GM21576 (cell line): ENCODE measurements around the gene CACNA1D.
A peak's percentile ranks its signal among the peaks of the same experiment; 100 is the strongest.

Experiments
- ATAC-seq: cut with Tn5 transposase; IDR thresholded peaks from one replicate; pipeline ENCODE4 v1.9.1; 2021; ENCODE audit warnings: mild to moderate bottlenecking, moderate library complexity; ENCODE audit not compliant: unreplicated experiment

Gene CACNA1D

DNA sequence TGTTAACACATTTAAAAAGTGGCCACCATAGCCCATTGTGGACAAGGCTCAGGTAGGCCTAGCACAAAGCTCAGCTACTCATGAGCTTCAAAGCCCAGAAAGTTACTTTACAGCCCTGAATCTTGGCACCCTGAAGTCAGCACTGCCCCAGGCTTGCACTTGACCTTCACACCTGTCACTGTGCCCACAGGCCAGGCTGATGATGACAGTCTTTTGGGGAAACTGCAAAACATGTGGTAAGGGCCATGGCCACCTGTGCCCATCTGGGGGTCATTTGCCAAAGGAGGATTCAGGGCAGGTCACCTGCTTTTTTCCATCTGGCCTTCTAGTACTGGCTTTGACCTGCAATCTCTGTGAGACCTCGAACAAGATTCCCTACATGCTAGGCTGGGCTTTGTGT lies 340.8 kb downstream of the CACNA1D start:
- no peak for ATAC-seq

DNA sequence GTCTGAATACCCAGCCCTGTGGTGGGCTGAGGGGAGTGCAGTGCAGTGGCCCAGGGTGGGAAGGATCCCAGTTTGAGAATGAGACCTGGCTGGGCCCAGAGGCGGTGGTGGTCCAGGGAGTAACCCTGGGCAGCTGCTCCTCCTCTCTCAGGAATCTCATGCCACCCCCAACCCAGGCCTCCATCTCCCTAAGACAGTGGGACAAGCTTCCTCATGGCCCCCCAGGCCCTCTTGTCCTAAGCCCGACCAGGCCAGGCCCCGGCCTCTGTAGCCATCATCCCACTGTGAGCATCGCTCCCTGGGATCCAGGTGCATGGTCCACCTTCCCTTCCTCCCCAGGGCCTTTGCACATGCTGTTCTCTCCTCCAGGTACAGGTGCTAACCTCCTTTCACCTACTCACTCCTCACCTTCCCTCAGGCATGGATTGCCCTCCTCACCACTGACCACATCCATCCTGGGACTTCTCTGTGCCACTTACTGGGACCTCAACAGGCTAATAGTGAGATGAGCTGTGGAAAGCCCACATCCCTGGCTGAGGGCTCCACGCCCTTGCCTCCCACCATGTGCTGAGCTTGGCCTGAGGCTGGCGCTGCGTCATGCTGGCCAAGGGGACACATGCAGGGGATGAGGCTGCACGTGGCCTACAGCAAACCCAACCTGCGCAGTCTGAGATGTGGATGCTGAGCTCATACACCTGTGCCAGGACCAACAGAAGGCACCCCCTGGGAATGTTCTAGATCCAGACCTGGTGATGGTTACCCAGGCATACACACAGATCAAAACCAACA lies 341.9 kb downstream of the CACNA1D start:
- ATAC-seq, result no peak

DNA sequence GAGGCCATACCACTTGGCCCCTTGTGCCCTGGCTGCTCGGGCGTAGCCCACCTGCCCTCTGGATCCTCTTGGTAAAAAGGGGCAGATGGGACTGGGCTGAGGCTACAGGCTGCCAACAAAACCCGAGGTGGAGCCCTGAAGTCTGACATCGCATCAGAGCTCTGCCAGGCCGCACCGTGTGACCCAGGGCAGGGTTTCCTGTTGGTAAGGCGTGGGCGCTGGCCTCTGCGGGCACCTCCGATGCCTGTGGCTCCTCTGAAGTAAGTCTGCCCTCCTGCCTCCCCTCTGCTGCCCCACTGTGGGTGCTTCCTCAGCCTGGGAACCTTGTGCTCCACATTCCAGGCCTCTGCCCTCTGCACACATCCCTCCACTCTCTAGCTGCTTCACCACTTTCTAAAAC lies 342.9 kb downstream of the CACNA1D start:
- no peak for ATAC-seq

DNA sequence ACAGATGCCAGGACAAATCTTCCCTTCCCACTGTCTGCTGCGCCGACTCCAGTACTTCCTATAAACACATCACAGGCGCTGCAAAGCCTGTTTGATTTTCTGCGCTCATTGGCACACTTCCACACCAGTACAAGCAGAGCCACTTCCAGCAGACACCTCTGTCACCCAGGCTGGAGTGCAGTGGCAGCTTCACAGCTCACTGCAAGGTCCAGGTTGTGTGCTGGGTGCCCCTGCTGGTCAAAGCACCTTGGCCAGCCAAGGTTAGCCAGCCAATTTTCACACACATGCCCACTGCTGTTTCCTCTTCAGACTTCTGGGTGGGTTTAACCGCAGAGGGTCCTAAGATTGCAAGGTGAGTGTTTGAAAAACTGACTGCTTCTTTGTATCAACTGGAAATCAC lies 346.9 kb downstream of the CACNA1D start:
- ATAC-seq, result no peak

DNA sequence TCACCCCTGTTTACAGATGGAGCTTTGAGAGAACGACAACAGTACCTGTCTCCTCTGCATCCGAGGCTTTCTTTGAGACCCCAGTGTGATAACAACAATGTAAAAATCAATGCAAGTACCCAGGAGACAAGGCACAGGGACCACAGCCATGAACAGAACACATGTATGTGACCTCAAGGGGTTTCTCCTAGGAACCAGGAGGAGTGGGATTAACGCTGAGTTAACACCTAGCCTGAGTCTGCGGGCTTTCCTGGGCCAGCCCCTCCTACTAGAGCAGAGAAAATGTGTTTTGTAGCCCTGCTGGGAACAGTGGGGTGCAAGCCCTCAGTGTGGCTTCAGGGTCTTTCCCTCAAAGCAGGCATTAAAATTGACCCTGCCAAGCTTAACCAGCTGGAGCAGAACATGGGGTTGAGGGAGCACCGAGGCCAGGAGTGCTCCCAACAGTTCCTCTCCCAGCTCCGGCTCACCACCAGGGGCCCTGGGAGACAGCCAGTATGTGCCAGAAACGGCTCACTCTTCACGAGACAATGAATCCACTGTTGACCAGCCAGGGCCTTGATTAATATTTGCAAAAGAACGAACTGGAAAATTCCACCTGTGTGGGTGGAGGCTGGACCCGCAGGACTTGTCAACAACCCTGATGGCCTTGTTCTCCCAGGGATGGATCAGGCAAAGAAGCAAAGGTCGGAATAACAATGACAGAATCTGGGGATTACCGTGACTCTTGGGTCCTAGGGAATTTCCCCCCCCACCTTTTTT lies 348.2 kb downstream of the CACNA1D start:
- no peak for ATAC-seq

DNA sequence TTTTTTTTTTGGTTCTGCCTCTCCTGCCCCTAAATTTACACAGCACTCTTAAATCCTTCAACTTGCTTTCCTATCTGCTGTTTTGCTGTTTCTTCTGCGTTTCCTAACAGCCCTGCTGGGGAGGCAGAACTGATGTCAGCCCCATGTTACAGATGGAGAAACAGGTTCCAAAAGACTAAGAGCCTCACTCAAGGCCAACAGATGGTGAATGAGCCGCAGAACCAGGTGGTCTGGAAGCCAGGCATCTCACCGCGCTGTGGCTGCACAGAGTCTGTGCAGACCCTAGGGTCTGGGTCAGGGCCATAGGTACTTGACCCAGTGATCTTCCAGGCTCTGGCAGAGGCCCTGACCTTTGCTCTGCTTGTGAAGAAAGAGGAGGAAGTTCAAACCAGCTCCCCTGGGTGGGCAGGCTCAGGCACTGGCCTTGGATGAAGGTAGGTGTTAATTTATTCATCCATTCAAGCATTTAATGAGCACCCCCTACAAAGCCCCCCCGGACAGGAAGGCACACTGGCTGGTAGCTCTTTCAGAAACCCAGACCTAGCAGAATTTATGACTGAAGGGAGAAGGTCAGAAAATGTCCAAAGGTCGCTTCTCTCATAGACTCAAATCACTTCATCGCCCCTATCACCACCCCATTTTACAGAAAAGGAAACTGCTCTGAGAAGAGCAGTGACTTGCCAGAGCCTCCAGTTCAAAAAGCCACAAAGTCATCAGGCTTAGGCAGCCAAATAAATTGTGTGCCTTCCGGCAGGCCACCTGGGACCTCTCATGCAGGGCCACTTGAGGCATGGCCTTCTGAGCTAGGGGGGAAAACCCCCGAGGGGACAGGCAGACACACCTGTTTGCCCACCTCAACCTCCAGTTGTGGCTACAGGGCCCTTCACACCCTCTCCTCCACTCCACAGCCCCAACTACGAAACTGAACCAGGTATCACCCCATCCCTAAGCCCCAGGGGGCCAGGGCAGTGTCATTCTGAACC lies 349.1 kb downstream of the CACNA1D start:
- peak; percentile 59 for ATAC-seq

DNA sequence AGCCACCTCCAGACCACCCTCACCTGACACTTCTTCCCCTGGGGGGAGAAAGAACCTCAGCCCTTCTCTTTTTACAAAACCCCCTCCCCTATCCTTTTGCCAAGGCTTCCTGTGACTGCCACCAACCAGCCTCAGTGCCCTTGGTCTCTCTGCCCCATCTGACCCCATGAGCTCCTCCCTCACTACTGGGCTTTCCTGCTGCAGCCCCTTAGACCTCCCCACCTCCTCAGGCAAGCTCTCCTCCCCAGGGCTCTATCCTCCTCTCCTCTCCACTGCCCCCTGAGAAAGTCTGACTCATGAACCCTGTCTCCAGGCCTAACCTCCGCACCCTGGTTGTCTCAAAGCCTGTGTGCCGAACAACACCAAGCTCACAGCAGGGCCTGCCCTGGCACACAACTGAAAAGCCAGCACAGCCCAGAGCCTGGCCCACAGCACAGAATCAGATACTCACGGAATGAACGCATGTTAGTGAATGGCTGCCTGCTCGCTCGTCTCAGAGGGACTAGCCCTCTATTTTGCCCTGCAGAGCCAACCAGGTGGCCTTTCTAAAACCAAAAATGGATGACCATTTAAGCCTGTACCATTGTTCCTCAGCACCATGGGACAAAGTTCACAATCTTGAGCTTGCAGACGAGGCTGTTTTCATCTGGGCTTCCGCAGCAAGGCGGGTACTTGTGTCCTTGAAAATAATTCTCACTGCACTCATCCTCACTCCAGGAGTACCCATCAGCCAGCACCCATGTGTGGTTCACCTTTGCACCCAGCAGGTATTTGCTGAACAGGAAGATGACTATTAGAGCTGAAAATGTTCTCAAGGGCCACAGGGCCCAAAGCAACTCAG lies 350.1 kb downstream of the CACNA1D start:
- no peak for ATAC-seq

DNA sequence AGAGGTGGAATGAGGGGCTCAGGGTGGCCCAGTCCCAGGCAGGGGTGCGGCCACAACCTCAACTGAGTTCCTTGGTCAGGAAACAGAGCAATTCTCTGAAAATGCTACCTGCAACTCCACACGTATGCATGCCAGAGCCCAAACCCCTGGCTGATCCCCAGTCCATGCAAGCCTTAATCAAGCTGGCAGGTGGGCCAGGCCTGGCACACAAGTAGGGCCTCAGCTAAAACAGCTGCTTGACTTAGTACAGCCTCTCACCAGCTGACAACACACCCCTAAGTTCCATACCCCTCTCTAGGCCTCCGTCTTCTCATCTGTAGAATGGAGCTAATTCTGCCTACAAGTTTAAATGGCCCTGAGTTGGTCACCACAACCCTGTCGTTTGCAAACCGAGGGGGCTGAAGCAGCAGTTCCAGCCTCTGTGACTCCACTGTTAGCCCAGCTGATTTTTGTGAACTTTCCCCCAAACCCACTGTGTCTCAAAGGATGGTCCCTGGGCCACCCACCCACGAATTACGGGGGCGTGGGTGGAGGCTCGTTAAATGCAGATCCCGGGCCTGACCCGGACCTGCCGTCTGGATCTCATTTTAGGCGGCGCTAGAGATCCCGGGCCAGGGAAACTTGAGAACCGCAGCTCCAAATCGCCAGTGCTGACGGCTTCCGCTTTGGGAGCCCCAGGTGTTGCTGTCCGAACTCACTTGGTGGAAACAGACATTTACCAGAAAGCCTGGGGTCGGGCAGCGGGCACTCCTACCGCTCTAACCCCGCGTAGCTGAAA lies 350.9 kb downstream of the CACNA1D start:
- ATAC-seq, result peak; percentile 21

DNA sequence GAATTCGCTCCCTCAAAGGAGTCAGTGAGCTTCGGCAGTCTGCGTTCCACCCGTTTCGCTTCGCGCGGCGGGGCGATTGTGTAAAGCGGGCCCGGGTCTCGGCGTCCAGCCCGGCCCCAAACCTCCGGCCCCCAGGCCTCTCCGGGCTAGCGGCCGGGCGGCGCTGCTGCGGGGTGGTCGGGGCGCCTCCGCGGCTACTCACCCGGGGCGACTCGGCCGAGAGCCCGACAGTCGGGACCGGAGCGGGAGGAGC lies 351.4 kb downstream of the CACNA1D start:
- peak; percentile 0 for ATAC-seq

DNA sequence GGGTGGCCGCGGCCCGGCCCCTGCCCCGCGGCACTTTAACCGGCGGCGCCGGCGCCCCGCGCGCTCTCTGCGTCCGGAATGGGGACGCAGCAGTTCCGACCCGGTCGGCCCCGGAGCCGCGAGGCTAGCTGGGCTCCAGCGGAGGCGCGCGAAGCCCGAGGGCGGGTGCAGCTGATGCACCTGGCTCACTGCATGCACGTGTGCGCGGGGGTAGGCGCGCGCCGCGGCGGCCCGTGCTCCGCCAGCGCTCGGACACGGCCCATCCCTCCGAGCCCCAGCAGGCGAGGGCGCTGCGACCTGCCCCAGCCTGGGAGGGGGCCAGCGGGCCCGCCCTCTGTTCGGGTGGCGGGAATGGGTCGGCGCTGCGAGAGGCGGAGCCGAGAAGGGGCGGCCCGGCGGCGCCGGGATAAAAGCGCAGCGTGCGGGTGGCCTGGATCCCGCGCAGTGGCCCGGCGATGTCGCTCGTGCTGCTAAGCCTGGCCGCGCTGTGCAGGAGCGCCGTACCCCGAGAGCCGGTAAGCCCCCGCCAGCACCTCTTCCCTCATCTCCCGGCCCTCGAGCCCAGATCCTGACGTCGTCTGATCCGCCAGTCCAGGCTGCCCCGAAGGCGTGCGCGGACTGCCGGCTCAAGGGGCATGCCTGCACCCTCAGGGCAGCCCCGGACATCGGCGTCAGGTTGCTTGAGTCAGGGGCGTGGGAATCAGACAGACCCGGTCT lies 351.9 kb downstream of the CACNA1D start, which contains the start of the genes CHDH and IL17RB:
Gene CHDH, minus strand, starts transcription at position 286 of the 717 bp plus-strand sequence. CDS start 22,411 bp downstream, outside the sequence.
Gene IL17RB, plus strand, starts transcription at position 435 of the 717 bp plus-strand sequence. Its CDS starts 21 bp downstream, at position 456.
- peak; percentile 39 for ATAC-seq

DNA sequence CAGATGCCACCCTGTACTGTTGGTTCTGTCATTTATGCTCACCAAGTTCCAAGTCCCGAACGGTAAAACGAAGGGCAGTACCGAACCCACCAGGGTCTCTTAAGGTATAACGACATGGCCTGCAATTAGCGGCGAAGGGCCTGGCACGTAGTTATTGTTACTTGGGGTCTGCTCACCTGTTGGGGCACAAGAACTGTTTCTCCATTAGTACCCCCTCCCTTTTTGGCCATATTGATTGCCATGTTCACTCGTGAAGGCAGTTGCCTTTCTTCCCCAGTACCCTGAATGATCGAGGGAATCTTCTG lies 352.4 kb downstream of the CACNA1D start:
- no peak for ATAC-seq

DNA sequence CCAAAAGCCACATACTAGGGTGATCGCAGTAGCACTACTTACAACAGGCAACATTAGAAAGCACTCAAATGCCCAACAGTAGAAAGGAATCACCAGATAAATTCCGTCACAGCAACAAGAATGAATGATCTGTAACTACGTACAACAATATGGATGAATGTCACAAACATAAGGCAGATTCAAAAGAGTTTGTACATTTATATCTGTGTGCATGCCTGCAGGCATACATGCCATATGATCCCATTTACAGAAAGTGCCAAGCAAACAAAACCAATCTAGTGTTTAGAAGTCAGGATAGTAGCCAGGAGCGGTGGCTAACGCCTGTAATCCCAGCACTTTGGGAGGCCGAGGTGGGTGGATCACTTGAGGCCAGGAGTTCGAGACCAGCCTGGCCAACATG lies 355.5 kb downstream of the CACNA1D start:
- ATAC-seq, result no peak

DNA sequence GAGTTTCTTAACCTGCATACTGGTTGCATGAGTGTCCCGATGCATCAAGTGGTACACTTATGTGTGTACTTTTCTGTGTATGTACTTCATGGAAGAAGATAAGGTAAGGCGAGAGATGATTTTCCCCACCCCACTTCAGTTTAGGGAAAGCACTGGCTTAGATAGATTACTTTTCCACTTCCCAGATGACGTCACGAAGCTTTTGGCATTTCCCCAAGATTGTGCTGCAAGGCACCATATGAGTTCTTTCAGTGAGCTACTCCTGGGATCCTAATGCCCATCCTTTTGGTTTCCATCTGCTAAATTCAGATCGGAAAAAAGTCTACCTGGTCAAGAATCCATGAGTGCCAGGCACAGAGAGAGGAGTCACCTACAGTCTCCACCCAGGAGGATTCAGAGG lies 356.5 kb downstream of the CACNA1D start:
- ATAC-seq, result no peak

DNA sequence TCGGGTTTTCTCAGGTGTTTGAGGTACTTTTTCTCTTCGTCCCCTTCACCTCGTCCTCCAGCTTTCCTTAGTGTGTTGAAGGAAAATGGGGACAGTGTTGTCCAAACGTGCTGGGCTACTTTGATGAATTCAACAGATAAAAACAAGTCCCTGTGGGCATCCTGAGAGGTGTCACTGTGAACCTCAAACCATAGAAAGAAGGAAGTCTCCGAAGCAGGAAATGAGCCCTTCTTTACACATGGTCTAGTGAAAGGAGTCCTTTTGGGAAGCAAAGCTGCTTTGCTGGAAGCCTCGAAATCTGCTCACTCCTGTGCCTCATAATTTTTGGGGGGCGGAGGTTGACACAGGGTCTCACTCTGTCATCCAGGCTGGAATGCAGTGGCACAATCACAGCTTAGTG lies 362.6 kb downstream of the CACNA1D start:
- no peak for ATAC-seq

DNA sequence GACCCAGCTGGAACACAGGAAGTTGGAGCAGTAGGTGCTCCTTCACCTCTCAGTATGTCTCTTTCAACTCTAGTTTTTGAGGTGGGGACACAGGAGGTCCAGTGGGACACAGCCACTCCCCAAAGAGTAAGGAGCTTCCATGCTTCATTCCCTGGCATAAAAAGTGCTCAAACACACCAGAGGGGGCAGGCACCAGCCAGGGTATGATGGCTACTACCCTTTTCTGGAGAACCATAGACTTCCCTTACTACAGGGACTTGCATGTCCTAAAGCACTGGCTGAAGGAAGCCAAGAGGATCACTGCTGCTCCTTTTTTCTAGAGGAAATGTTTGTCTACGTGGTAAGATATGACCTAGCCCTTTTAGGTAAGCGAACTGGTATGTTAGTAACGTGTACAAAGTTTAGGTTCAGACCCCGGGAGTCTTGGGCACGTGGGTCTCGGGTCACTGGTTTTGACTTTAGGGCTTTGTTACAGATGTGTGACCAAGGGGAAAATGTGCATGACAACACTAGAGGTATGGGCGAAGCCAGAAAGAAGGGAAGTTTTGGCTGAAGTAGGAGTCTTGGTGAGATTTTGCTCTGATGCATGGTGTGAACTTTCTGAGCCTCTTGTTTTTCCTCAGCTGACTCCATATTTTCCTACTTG lies 363.8 kb downstream of the CACNA1D start:
- no peak for ATAC-seq

DNA sequence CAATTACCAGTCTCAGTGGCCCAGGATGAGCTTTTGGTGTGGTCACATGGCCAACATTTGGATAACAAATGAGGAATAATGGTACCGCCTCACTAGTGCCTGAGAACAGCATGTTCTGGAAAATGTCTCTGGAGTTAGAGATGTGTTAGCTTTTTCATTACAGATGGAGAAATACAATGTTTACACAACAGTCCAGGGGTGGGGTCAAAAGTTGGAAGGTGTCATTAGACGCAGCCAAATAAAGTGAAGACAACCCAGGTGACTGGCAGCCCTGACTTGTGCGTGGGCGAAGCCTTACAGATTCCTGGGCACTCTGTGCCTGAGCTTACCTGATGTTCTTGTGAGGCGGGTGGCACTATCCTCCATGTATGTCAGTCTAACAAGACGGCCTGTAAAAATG lies 364.8 kb downstream of the CACNA1D start:
- ATAC-seq, result no peak

DNA sequence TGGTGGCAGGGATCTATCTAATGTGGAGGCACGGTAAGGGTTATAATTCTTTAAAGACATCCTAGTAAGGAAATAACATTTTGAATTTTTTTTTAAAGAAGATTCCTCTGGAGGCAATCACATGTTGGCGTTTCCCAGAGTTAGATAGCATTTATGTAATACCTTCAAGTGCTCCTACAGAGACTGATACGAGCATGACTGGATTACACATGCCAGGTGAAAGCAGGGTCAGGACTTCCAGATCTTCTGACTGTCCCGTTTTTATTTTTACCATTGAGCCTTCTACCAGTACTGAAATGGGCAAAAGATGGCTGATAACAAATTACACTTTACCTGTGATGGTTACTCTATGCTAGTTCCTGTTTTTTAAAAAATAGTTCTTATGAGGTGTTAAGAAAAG lies 365.8 kb downstream of the CACNA1D start:
- no peak for ATAC-seq

DNA sequence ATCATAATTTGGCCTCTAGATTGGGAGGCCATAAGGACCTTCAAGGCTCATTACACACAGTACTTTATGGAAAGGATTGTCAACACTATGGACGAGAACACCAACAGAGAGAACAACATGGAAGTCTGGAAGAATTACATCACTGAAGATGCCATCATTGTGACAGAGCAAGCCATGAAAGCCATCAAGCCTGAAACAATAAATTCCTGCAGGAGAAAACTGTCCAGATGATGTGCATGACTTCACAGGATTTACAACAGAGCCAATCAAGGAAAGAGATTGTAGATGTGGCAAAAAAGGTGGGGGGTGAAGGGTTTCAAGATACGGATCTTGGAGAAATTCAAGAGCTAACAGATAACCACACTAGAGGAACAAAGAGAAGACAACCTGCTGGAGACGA lies 367.8 kb downstream of the CACNA1D start:
- ATAC-seq, result no peak

DNA sequence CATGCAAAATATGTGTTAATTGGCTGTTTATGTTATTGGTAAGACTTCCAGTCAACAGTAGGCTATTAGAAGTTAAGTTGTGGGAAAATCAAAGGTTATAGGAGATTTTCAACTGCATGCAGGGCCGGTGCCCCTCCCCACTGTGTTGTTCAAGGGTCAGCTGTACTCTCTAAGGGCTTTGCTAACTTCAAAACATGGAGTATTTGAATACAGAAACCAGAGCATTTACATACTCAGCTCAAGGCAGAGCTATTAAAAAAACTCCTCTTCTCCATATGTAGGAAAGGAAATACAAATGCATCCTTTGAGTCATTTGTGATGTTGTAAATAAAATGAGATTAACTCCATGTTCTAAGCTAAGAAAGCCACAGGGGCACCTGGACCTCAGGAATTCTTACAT lies 368.7 kb downstream of the CACNA1D start:
- ATAC-seq, result no peak
